ENCODE measurements around the gene CENPE.

DNA sequence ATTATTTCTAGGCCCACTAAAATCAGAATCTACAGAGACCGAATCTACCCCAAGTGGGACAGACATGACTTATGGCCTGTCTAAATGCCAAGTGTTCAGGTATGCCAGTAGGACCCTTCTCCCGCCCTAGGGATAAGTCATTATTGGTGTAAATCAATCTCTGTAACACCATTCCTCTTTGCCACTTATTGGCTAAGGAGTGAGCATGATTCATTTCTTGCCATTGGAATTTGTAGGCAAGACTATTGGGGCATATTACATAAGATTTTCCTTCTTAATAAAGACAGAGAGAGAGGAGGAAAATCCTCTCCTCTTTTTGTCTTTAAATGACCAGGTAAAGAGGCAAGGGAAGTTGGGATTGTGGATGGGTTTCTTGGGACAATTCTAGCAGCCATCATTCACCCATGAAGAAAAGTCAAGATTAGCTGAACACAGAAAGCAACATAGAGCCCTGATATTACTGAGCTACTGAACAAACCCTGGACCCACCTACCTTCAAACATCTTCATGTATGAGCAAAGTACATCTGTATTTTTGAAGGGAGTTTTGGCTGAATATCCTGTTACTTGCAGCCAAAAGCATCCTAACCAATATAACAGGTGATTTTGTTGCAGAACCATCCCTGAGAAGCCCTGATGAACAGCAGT lies 124.2 kb downstream of the CENPE start:
- TF ChIP-seq, protein P1, sequence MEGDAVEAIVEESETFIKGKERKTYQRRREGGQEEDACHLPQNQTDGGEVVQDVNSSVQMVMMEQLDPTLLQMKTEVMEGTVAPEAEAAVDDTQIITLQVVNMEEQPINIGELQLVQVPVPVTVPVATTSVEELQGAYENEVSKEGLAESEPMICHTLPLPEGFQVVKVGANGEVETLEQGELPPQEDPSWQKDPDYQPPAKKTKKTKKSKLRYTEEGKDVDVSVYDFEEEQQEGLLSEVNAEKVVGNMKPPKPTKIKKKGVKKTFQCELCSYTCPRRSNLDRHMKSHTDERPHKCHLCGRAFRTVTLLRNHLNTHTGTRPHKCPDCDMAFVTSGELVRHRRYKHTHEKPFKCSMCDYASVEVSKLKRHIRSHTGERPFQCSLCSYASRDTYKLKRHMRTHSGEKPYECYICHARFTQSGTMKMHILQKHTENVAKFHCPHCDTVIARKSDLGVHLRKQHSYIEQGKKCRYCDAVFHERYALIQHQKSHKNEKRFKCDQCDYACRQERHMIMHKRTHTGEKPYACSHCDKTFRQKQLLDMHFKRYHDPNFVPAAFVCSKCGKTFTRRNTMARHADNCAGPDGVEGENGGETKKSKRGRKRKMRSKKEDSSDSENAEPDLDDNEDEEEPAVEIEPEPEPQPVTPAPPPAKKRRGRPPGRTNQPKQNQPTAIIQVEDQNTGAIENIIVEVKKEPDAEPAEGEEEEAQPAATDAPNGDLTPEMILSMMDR (IDR thresholded peaks at IDR 0.05): no peak
- no peak for TF ChIP-seq POLR2A (IDR thresholded peaks at IDR 0.05)
